Left lung (tissue), 10 donors: Measurements from ENCODE around the gene GTPBP8. TPM values are rescaled to one million over a fixed set of nuclear protein-coding genes. Genes with fewer than 3 reads are reported as not detected.
"Not testable (repeated sequence)": the region's sequence is repeated elsewhere in the genome, so short reads cannot be mapped to it uniquely, and the experiment has no call there.

Experiments
- ATAC-seq: fragments of 200-7000 bp; cut with Tn5 transposase; one replicate; pipeline ENCODE4 v1.9.1; 2020; ENCODE audit warnings: moderate library complexity
- DNase-seq, 4 donors: peaks; one replicate each; pipeline ENCODE4 v3.0.0-alpha.2; 2013 to 2020
- H3K27ac ChIP-seq, 2 donors: fragments of 200-600 bp; sonication (generic) in 1 of 2; one replicate each; pipeline versions ENCODE4 v1.5.0 to v1.8.0; 2020 to 2021
- H3K27me3 ChIP-seq, 2 donors: fragments of 200-600 bp; sonication (generic) in 1 of 2; one replicate each; pipeline versions ENCODE4 v1.5.0 to v1.8.0; 2020 to 2021
- H3K36me3 ChIP-seq, 2 donors: fragments of 200-600 bp; sonication (generic) in 1 of 2; one replicate each; pipeline versions ENCODE4 v1.5.0 to v1.8.0; 2020 to 2021
- H3K4me1 ChIP-seq, 2 donors: fragments of 200-600 bp; one replicate each; pipeline ENCODE4 v1.8.0; 2021
- H3K4me3 ChIP-seq, 2 donors: fragments of 200-600 bp; sonication (generic) in 1 of 2; one replicate each; pipeline versions ENCODE4 v1.5.0 to v1.8.0; 2020 to 2021; ENCODE audit warnings: mild to moderate bottlenecking in 1 of 2
- H3K9me3 ChIP-seq, 2 donors: fragments of 200-600 bp; sonication (generic) in 1 of 2; one replicate each; pipeline versions ENCODE4 v1.5.0 to v1.8.0; 2020 to 2021
- CTCF ChIP-seq, 2 donors: fragments of 200-600 bp; sonication (generic) in 1 of 2; IDR thresholded peaks; one replicate each; pipeline versions ENCODE4 v1.5.0 to v1.8.0; 2021; ENCODE audit warnings: antibody characterized with exemption in 2 of 2
- intact Hi-C, 2 donors: fragments of 100-400 bp; cut with DNase I; formaldehyde crosslinking; loops; one replicate each; pipeline versions ENCODE4 v1.11.2 to v1.14.2; 2022
- polyA plus RNA-seq, 6 donors: library from polyadenylated mRNA; unstranded; fragments of 120-200 nt; gene quantifications; one replicate each; pipeline ENCODE4 v1.2.1, GENCODE V29; 2013; ENCODE audit not compliant: insufficient read length in 6 of 6
- total RNA-seq, 2 donors: library from RNA; stranded (reverse); fragmentation: NEBNext Ultra II Directional; extraction: Animal tissue kit (Norgen Biotek cat#: 25700); gene quantifications; one replicate each; pipeline ENCODE4 v1.2.1, GENCODE V29; 2021
- donor health status: DM: no; HTN: yes; CAD: no.
- donor health status: DM: no; HTN: no; CAD: no.

GTPBP8 gene
- total and polyA plus RNA-seq, 8 donors: 14.7 to 24.3 (median 21.0) TPM

- intact Hi-C loops: no loop called here
- ATAC-seq: peak; percentile 91
- no peak overlapping the region for H3K4me3 ChIP-seq
- peak; percentile 74 to 76 for TF ChIP-seq CTCF (IDR thresholded peaks at IDR 0.05)
- no peaks in the 10 kb centered on the region for H3K4me1 ChIP-seq
- no peaks in the 10 kb centered on the region for H3K9me3 ChIP-seq
- DNase-seq: peak in 1 of 4 donors; percentile 51
- no peaks in the 10 kb centered on the region for H3K27me3 ChIP-seq
- no peak overlapping the region for H3K27ac ChIP-seq
- H3K36me3 ChIP-seq: no peaks in the 10 kb centered on the region
These were observed 44.7 kb downstream of the GTPBP8 start for GRCh38 chr3:113035387-113035982.

GRCh38 chr3:113038328-113038727 is 47.5 kb downstream of the GTPBP8 start:
- TF ChIP-seq CTCF (IDR thresholded peaks at IDR 0.05): no peak
- Histone ChIP-seq H3K9me3 (no peaks in the 10 kb centered on the region), H3K36me3 (no peaks in the 10 kb centered on the region), H3K4me3 (no peak overlapping the region), H3K27ac (no peak overlapping the region), H3K4me1 (no peaks in the 10 kb centered on the region), H3K27me3 (no peaks in the 10 kb centered on the region)
- DNase-seq: no peak
- intact Hi-C loops: no loop called here
- no peak for ATAC-seq

GRCh38 chr3:113039546-113039945 is 48.8 kb downstream of the GTPBP8 start:
- no peak for DNase-seq
- Histone ChIP-seq H3K27me3 (no peaks in the 10 kb centered on the region), H3K9me3 (no peaks in the 10 kb centered on the region), H3K4me1 (no peaks in the 10 kb centered on the region), H3K36me3 (no peaks in the 10 kb centered on the region), H3K4me3 (no peak overlapping the region), H3K27ac (no peak overlapping the region)
- TF ChIP-seq CTCF (IDR thresholded peaks at IDR 0.05): no peak
- intact Hi-C loops: no loop called here
- no peak for ATAC-seq

- ATAC-seq (no peak), DNase-seq (no peak)
- Histone ChIP-seq H3K27me3 (no peaks in the 10 kb centered on the region), H3K4me1 (no peaks in the 10 kb centered on the region), H3K4me3 (no peak overlapping the region), H3K27ac (no peak overlapping the region), H3K9me3 (no peaks in the 10 kb centered on the region), H3K36me3 (no peaks in the 10 kb centered on the region)
- intact Hi-C loops: loop anchor here (5.0 to 10.0 kb wide), 2 partner anchors 245 to 247 kb away; no protein-coding TSS in a partner anchor
- TF ChIP-seq CTCF (IDR thresholded peaks at IDR 0.05): no peak
These were observed 49.4 kb downstream of the GTPBP8 start for GRCh38 chr3:113040231-113040630.

- Histone ChIP-seq H3K4me3 (no peak overlapping the region), H3K27ac (no peak overlapping the region), H3K27me3 (no peaks in the 10 kb centered on the region), H3K9me3 (no peaks in the 10 kb centered on the region), H3K36me3 (no peaks in the 10 kb centered on the region), H3K4me1 (no peaks in the 10 kb centered on the region)
- no peak for TF ChIP-seq CTCF (IDR thresholded peaks at IDR 0.05)
- DNase-seq: no peak
- intact Hi-C loops: loop anchor here (5.0 to 10.0 kb wide), 2 partner anchors 241 to 244 kb away; no protein-coding TSS in a partner anchor
- no peak for ATAC-seq
These were observed 52.9 kb downstream of the GTPBP8 start for GRCh38 chr3:113043686-113044085.

GRCh38 chr3:113046186-113046965 is 55.6 kb downstream of the GTPBP8 start:
- not testable (repeated sequence) for H3K27ac ChIP-seq, H3K27me3 ChIP-seq, ATAC-seq, H3K4me3 ChIP-seq, H3K4me1 ChIP-seq, H3K9me3 ChIP-seq, H3K36me3 ChIP-seq
- intact Hi-C loops: loop anchor here in 1 of 2 donors (10.0 kb wide), 1 partner anchor 238 kb away; no protein-coding TSS in a partner anchor
- DNase-seq: peak in 1 of 4 donors; percentile 55
